DOHH2 (cell line): Measurements from ENCODE around the gene CD79B.
A peak's percentile ranks its signal among the peaks of the same experiment; 100 is the strongest.

Source experiments
- EZH2phosphoT487 ChIP-seq: fragments of 200-600 bp; sonication (generic); IDR thresholded peaks from 2 replicates; pipeline ENCODE4 v1.6.1; 2017; ENCODE audit warnings: borderline replicate concordance, mild to moderate bottlenecking, antibody characterized with exemption, low read length, moderate library complexity, mixed read lengths
- TF ChIP-seq, protein P1 (sequence below): fragments of 200-600 bp; sonication (generic); IDR thresholded peaks from one replicate; pipeline ENCODE4 v1.5.1; 2014; ENCODE audit warnings: antibody characterized with exemption, mild to moderate bottlenecking, low read depth, low read length; ENCODE audit not compliant: poor library complexity, severe bottlenecking

DNA sequence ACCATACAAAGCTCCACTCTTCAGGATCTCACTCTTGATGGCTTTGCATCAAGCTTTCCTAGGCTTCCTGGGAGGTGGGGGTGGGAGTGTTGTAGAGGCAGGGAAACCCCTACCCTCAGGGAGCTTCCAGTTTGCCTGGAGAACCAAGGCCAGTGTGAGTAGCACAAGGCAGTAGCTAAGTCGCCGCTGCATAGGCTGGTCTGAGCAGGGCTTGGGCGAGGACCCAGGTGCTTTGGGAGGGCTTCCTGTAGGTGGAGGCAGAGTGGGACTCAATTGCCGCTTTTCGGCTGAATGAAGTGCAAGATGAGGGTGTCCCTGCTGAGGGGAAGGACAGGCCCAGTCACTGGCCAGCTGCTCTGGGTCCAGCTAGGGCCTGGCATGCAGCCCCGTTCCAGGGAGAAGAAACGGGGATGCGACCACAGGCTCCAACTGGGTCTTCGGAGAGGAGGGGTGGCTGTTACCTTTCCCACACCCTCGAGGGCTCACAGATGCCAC, 3.9 kb downstream of the CD79B start:
- TF ChIP-seq, protein P1, sequence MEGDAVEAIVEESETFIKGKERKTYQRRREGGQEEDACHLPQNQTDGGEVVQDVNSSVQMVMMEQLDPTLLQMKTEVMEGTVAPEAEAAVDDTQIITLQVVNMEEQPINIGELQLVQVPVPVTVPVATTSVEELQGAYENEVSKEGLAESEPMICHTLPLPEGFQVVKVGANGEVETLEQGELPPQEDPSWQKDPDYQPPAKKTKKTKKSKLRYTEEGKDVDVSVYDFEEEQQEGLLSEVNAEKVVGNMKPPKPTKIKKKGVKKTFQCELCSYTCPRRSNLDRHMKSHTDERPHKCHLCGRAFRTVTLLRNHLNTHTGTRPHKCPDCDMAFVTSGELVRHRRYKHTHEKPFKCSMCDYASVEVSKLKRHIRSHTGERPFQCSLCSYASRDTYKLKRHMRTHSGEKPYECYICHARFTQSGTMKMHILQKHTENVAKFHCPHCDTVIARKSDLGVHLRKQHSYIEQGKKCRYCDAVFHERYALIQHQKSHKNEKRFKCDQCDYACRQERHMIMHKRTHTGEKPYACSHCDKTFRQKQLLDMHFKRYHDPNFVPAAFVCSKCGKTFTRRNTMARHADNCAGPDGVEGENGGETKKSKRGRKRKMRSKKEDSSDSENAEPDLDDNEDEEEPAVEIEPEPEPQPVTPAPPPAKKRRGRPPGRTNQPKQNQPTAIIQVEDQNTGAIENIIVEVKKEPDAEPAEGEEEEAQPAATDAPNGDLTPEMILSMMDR = peak; percentile 18
- no peak for TF ChIP-seq EZH2phosphoT487
